NCI-H1417 treated with DMSO at 0.1 percent for 48 hours (cell line): Measurements from ENCODE around the gene PIN1.
"Not testable (repeated sequence)": the region's sequence is repeated elsewhere in the genome, so short reads cannot be mapped to it uniquely, and the experiment has no call there.

Experiments
- DNase-seq: peaks from one replicate; lab custom pipeline; 2025; lab: John Stamatoyannopoulos, UW

PIN1 gene

DNA sequence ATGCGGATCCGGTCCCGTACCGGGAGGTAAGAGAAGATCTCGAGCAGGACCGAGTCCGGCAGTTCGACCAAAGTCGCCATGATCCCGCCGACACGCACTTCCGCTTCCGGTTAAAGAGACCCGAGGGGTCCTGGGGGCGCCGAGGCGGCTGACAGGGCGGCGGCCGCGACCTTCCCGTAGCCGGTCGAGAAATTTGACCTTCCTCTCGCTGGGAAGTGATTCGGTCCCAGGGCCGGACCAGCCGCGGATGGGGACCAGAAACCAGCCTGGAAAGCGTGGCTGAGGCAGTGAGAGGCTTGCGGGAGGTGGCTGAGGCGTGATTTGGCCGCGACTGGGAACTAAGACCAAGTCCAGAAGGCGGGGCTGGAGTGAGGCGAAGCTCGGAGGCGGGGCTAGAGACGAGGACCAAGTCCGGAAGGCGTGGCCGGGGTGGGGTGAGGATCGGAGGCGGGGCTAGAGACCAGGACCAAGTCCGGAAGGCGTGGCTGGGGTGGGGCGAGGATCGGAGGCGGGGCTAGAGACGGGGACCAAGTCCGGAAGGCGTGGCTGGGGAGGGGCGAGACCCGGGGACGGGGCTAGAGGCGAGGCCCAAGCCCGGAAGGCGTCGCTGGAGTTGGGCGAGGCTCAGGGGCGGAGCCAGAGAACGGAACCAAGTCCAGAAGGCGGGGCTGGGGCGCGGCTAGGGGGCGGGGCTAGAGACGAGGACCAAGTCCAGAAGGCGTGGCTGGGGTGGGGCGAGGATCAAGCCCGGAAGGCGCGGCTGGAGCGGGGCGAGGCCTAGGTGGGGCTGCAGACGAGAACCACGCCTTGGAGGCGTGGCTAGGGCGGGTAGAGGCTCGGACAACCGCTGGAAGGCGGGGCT is 16.2 kb upstream of the PIN1 start, which contains the start of gene FBXL12:
TSS of gene FBXL12 (minus strand) at position 346 of the 862 bp plus-strand sequence. CDS start at position 80, 266 bp downstream.
- peak; percentile 98 for DNase-seq

DNA sequence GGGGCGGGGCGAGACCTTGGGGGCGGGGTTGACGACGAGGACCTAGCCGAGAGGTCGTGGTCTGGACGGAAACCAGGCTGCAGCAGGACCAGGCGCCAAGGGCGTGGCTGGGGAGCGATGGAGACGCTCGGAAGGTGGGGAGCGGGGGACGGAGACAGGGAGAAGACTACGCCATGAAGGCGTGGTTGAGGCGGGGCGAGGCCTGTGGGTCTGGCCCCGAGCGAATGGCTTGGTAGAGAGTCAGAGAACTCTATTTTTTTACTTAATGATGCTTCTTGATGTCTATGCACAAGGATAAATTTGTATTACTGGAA is 15.6 kb upstream of the PIN1 start:
- no peak for DNase-seq

DNA sequence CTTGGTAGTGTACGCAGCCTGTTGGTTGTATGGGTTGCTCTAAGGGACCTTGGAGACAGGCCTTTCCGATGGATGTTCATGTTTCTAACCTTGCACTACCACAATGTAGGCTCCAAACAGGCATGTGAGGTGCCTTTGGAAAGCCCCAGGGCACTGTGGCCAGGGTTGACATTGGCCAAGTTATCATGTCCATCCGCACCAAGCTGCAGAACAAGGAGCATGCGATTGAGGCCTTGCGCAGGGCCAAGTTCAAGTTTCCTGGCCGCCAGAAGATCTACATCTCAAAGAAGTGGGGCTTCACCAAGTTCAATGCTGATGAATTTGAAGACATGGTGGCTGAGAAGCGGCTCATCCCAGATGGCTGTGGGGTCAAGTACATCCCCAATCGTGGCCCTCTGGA is 15.1 kb upstream of the PIN1 start:
- DNase-seq = not testable (repeated sequence)

DNA sequence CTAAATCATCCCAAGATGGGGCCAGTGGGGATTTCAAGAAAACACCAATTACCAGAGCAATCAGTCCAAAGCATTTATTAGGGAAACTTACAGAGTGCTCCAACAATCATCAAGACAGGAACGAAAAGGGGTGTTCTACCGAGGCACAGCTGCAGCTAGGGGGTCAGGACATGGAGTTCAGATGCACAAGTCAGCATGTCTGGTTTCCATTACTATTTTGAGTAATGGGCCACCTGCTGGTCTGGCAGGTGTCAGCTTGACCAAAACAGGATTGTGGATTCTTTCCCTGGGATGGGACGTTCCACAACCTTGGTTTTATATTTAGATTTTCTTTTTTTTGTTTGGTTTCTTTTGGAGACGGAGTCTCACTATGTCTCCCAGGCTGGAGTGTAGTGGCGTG is 11.3 kb upstream of the PIN1 start:
- no peak for DNase-seq

DNA sequence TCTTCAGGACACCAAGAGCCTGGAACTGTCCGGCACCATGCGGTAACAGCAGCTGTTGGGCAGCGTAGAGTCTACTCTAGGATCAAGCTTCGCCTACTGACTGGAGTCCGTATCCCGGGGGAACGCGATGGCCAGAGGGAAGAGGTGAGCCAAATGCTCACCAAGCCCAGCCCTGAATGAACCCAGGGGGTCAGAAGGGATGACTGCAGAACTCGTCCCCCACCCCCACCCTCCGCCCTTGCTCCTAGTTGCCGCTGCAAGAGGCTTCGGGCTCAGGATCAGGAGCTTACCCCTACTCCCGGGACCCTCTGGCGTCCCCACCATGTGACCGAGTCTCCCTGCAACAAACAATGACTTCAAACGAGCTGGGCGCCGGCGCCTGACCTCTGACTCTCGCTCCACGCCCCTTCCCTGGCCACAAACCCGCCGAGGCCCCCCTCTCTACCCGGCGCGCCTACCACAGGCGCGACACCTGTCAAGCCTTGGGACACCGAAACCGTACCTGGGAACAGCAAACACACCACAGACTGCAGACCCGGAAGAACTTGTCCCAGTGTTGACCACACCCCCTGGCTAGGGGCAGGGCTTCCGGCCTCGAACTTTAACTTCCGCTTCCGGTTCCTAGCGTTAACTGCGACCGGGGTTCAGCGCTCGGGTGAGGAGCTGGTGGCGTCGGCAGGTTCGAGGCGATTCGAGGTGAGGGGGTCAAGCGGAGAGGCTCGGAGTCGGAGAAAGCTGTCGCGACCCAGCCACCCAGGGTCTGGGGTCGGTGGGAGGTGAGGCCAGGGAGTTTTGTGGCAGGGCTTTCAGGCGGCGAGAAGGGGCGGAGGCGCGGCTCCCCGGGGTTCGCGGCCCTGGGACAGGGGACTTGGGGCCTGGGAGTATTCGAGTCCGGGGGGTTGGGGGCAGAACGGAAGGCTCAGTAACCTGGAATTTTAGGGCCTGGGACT is 7.6 kb upstream of the PIN1 start, which contains the start of gene UBL5:
TSS of gene UBL5 (plus strand) at position 630 of the 950 bp plus-strand sequence. CDS start 420 bp downstream, outside the sequence.
- peak; percentile 72 for DNase-seq

DNA sequence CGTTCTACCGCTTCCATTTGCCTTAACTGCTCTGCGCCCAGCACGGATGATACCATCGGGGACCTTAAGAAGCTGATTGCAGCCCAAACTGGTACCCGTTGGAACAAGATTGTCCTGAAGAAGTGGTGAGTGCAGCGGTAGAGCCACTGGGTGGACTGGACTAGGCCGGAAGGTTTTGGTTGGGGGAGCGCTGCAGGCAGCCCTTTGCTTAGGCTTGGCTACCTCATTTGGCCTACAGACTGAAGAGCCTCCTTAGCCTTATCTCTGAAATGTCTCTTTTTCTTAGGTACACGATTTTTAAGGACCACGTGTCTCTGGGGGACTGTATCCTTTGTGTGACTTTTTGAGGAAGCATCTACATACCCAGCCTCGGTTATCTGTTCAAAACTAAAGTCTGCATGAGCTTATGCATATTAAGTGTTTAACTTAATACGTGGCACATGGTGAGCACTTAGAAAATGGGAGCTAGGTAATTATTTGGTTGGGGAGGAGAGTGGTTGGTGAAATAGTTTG is 6.5 kb upstream of the PIN1 start:
- no peak for DNase-seq

DNA sequence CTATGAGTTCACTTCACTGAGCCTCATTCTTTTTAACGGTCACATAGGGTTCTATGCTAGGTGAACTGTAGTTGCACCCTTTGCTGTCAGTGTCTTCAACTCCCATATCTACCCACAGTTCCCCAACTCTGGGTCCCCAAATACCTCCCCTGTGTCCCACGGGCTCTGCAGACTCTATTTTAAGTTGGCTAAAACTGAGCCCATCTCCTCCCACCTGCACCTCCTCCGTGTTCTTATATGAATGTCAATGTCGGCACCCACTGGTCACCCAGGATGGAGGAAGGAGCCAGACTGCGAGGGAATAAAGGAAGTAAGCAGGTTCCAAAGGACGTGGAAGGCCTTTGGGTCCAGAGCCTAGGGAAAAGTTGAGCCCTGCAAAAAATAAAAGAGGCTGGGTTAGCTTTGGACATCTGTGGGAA is 802 bp upstream of the PIN1 start:
- DNase-seq = no peak

DNA sequence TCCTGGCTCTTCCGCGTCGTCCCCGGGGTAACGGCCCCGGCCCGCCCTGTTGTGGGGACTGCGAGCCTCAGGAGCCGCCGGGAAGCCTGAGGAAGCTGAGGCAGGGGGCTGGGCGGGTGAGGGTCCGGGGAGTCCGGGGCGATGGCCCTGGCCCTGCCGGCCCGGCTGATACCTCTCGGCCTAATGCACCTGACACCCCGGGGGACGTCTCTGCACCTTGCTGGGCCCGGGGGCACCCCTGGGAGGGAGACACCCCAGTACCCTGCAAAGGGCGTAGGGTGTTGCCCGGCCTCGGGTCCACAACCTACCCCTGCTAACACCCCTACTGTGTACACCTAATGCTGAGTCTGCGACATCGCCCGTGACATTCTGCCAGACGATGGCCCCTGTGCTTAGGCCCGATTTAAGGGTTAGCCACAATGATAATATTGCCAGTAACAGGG is 410 bp downstream of the PIN1 start:
- no peak for DNase-seq

DNA sequence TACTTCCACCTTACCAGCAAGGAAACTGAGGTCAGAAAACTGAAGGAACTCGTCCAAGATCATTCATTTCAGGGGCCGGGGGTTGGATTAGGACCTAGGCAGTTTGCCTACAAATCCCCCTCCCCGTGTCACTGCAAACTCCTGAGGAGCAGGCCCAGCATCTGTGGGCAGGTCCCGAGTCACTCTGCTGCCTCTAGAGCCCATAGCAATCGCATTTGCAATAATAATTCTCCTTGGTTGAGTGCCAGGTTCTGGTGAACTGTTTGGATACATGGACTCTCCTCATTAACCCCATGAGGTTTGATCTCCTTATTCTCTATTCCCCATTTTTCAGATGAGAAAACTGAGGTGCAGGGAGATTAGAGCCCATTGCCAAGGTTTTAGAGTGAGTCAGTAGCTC is 903 bp downstream of the PIN1 start:
- DNase-seq = no peak

DNA sequence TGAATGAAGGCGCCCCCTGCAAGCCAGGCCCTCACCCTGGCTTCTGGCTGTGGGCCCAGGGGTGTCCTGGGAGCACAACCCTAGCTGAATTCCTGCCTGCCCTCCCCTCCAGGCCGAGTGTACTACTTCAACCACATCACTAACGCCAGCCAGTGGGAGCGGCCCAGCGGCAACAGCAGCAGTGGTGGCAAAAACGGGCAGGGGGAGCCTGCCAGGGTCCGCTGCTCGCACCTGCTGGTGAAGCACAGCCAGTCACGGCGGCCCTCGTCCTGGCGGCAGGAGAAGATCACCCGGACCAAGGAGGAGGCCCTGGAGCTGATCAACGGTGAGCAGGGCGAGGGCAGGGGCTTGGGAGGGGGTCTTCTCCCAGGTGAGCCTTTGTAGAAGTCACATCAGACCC is 3.2 kb downstream of the PIN1 start:
- no peak for DNase-seq

DNA sequence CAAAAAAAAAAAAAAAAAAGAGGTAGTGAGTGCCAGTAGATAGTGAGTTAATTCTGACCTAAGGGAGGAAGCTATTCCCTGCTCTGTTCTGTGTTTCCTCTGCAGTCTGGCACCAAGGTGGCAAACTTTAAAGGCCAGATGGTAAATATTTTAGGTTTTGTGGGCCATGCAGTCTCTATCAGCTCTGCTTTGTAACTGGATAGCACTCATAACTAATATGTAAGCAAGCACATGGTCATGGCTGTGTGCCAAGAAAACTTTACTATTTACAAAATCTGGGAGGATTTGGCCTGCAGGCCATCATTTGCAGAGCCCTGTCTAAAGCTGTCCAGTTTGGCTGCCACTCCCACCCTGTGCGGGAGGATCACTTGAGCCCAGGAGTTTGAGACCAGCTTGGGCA is 4.3 kb downstream of the PIN1 start:
- DNase-seq = no peak

DNA sequence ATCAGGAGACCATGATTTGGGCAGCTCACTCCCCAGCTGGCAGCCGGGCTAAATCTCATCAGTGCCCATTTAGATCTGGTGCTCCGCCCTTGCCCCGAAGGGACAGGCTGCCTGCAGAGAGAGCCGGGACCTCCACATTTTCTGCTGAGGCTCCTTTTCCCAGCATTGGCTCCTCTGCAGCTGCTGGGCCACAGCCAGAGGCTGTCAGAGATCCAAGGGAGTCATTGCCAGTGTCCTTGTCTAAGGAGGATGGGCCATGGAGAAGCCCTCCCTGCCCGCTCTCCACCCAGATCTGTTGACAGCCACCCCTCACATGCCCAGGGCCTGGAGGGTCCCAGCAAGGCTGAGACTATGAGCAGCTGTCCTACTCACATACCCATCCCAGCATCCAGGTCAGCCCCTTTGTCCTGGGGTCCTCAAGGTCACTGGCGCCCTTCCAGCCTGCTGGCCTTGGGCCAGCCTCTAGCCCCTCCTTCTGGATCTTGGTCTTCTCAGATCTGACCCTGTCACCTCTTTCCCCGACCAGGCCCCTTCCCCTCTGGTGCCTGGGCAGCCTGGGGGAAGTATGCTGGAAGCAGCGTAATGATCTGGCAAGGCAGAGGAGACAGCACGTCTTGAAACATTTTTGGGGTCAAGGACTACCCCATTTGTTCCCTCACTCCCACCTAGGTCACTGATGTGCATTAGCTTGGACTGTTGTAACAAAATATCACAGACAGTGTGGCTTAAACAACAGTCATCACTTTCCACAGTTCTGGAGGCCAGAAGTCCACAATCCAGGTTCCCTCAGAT is 7.9 kb downstream of the PIN1 start:
- no peak for DNase-seq

DNA sequence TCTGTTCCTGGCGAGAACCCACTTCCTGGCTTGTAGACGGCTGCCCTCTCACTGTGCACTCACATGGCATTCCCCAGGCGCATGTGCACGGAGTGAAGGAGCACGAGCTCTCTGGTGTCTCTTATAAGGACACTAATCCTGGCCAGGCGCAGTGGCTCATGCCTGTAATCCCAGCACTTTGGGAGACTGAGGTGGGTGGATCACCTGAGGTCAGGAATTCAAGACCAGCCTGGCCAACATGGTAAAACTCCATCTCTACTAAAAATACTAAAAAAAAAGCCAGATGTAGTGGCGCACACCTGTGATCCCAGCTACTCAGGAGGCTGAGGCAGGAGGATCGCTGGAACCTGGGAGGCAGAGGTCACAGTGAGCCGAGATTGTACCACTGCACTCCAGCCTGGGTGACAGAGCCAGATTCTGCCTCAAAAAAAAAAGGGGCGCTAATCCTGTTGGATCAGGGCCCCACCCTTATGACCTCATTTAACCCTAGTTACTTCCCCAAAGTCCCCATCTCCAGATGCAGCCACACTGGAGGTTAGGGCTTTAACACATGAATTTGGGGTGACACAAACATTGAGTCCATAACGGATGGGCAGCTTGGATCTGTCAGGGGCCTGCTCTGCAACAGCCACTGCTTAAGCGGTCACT is 8.6 kb downstream of the PIN1 start:
- DNase-seq = not testable (repeated sequence)

DNA sequence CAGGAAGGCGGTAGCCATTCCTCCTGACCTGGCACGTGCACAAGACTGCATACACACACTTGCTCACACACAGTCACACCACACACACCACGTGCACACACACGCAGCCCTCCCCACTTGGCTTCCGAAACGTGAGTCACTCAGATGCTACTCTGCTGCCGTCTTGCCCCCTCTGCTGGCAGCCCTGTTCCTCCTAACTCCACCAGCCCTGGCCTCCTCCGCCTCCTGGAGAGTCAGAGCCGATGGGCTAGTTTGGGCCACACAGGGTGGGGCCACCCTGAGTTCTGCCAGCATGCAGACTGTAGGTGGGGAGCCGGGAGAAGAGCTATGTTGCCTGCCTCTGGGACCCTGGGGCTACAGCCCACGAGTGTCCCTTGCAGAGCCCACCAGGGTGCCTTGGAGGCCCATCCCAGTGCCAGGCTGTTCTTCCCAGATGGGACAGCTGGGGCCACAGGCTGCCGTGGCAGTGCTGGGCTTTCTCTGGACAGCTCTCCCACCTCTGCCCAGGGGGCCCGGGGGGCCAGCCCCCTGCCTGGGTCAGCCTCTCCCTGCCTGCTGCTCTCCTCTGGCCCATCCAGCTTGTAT is 12.1 kb downstream of the PIN1 start:
- DNase-seq = no peak

DNA sequence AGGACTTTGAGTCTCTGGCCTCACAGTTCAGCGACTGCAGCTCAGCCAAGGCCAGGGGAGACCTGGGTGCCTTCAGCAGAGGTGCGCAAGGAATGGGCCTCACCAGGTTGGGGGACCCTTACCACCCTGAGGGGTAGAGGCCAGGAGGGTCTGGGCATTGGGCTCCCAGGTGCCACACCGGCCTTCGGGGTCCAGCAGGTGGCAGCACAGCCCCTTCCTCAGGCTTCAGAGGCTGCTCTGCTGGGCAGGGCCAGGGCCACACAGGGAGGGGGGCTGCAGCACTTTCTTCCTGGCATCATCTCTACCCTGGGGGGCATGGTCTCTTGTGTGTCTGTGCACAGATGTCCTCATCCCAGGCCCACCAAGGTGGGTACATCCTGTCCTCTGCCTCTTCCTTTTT is 12.9 kb downstream of the PIN1 start:
- DNase-seq = no peak

DNA sequence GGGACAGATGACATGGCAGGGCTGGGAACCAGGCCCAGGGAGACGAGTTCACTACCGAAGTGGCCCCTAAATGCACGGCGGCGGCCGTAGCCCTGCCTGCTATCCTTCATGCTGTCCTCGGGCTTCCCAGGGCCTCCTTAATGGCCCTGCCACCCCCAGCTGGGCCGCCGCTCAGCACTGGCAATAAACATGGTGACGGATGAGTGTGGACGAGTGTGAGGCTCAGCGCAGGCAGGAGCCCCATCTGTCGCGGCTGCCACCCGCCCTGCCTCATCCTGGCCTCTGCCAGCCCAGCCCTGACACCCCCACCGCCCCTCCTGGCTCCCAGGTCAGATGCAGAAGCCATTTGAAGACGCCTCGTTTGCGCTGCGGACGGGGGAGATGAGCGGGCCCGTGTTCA is 13.6 kb downstream of the PIN1 start:
- DNase-seq = no peak

DNA sequence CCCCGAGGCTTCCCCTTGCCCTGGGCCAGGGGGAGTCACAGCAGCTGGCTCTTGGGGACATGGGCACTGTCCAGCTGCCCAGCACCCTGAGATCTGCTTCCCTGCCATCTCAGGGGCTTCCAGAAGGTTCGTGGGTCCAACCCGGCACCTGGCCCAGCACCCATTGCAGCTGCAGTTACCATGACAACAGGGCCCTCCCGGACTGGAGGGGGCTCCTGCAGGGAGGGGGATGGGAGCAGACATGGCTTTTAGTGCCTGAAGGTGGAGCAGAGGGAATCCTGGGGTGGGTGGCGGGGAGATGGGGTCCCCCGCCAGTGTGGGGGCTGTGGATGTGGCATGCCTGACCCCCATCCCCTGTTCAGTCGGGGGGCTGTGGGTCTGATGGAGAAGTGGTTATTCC is 14.7 kb downstream of the PIN1 start:
- DNase-seq = no peak

DNA sequence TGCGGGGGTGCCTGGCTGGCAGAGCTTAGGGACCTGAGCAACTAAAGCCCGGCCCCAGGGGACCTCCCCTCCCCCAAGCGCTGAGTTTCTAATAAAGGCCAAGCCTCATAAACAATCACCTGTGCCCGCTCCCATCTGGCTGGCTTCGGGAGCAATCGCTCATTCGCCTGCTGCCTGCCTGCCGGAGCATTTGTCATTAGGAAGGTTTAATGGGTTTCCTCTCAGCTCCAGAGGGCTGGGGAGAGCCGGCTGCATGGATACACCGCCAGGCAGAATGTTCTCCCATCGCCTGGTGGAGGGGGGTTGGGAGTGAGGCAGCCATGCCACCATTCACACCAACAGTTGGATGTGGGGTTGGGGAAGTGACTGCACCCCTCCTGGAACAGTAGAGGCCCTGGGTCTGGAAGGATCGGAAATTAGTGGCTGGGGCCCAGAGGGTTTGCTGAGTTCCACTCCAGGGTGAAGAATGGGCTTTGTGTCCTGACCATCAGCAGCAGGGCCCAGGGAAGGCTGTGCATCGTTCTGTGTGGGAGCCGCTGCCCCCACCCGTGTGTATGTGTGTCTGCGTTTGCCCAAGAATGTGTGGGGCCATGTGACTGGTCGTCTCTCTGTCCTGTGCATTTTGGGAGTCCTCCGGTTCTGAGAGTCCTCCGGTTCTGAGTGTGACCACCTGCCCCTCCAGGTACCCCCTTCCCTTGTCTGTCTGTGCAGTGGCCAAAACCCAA is 15.3 kb downstream of the PIN1 start:
- DNase-seq = peak; percentile 31

DNA sequence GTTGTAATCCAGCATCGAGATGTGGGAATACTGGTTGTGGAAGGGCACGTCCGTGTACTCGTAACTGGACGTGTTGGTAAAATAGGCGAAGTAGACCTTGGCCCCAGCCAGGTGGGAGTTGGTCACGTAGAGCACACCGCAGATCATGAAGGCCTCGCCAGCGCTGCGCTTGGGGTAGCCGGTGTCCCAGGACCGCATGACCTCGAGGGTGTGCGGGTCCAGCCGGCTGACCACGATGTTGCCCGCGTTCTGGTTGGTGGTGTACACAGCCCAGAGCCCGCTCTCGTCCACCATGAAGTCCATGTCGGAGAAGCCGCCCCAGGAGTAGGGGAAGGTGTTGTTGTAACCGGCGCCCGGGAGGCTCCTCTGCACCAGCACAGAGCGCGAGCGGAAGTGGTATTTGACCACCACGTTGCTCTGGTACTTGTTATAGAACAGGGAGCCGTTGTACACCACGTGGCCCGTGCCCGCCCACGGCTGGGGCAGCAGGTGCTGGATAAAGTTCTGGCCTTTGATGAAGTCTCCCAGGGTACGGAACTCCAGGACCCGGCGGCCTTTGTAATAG is 19.2 kb downstream of the PIN1 start:
- no peak for DNase-seq

DNA sequence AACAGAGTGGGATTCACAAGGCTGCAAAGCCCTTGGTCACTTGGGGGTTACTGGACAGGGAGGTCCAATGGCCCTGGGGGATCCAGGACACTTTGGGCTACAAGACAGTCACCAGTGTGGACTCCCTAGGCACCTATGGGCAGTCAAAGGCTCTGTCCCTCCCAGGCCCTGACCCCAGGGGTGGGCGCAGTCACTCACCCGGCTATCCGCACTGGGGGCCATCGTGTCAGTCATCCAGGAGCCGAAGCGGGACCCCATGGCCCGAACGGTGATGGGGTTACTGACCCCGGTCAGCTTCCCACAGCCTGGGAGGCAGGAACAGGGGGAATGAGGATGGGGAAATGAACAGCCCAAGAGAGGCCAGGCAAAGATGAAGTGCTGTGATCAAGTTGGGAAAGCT is 21.5 kb downstream of the PIN1 start:
- DNase-seq = no peak
